Measurements from ENCODE around the gene CDC42EP5. TPM values are rescaled to one million over a fixed set of nuclear protein-coding genes. Genes with fewer than 3 reads are reported as not detected.
A peak's percentile ranks its signal among the peaks of the same experiment; 100 is the strongest.

The CDC42EP5 gene
- total and polyA plus RNA-seq, 7 experiments from 2014 or later: not detected

DNA sequence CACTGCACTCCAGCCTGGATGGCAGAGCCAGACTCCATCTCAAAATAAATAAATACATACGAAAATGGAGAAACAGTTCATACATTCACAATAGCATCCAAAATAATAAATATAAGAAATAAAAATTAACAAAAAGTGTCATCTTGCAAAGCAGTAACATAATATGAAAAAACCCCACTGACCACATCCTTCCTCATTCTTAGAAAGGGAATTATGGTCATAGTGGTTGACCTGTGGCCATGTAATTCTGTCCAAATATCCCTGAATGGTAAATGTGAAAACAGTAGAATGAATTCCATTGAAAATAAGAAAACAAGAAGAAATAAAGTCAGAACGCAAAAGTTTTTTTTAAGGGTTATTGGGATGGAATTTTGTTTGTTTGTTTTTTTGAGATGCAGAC lies 7.0 kb upstream of the CDC42EP5 start:
- no peak for DNase-seq
- POLR2A ChIA-PET: no interaction called here
- Mint-ChIP-seq H3K27me3 (peaks cover 40 to 53% (median 41%) of the 10 kb centered on the region in 5 donors), H3K36me3 (no peaks in the 10 kb centered on the region), H3K27ac (no peak overlapping the region), H3K9me3 (no peaks in the 10 kb centered on the region), H3K4me3 (no peak overlapping the region), H3K4me1 (peaks cover 4 to 18% (median 6%) of the 10 kb centered on the region in 7 donors)
- ATAC-seq: no peak
- Histone ChIP-seq H3K9me3 (ENCODE audit: control insufficient read depth in 2 of 3, low read length in 3 of 3) (no peaks in the 10 kb centered on the region), H3K36me3 (ENCODE audit: control insufficient read depth in 2 of 3, insufficient read depth in 3 of 3, low read length in 3 of 3) (no peaks in the 10 kb centered on the region), H3K27me3 (ENCODE audit: control insufficient read depth in 2 of 2, insufficient read depth in 2 of 2, low read length in 2 of 2) (no peaks in the 10 kb centered on the region), H3K27ac (ENCODE audit: low read depth, low read length) (no peak overlapping the region), H3K4me1 (ENCODE audit: control insufficient read depth in 2 of 2, insufficient read depth in 2 of 2, low read length in 2 of 2) (peaks cover 0 to 5% of the 10 kb centered on the region in 2 donors), H3K4me3 (ENCODE audit: low read length) (no peak overlapping the region)
- CTCF ChIA-PET: interaction anchor here (0.8 to 1.8 kb wide), 5 partner anchors 9 to 195 kb away, joined by 3 to 6 read pairs (median 4); no protein-coding TSS in a partner anchor
- intact Hi-C loops (cut with micrococcal nuclease): no loop called here

GRCh38 chr19:54478677-54479266 lies 5.7 kb upstream of the CDC42EP5 start:
- peaks cover 0 to 5% of the 10 kb centered on the region in 2 donors for H3K4me1 ChIP-seq (ENCODE audit: control insufficient read depth in 2 of 2, insufficient read depth in 2 of 2, low read length in 2 of 2)
- Mint-ChIP-seq H3K27me3 (peaks cover 39 to 50% (median 42%) of the 10 kb centered on the region in 5 donors), H3K4me3 (no peak overlapping the region), H3K27ac (no peak overlapping the region), H3K9me3 (peaks cover 0 to 1% (median 0%) of the 10 kb centered on the region in 11 donors), H3K36me3 (no peaks in the 10 kb centered on the region), H3K4me1 (peaks cover 4 to 16% (median 6%) of the 10 kb centered on the region in 7 donors)
- ATAC-seq (peak; percentile 68), DNase-seq (peak in 1 of 9 donors; percentile 15)
- ChIA-PET CTCF (interaction anchor here (0.6 to 1.0 kb wide), 3 partner anchors 16 to 235 kb away, joined by 3 to 5 read pairs (median 4); no protein-coding TSS in a partner anchor), POLR2A (interaction anchor here (0.6 kb wide), 1 partner anchor 25 kb away, joined by 3 read pairs; no protein-coding TSS in a partner anchor)
- intact Hi-C loops (cut with micrococcal nuclease): no loop called here
- no peak overlapping the region for H3K4me3 ChIP-seq (ENCODE audit: low read length)
- no peaks in the 10 kb centered on the region for H3K36me3 ChIP-seq (ENCODE audit: control insufficient read depth in 2 of 3, insufficient read depth in 3 of 3, low read length in 3 of 3)
- H3K27ac ChIP-seq (ENCODE audit: low read depth, low read length): no peak overlapping the region
- H3K9me3 ChIP-seq (ENCODE audit: control insufficient read depth in 2 of 3, low read length in 3 of 3): no peaks in the 10 kb centered on the region
- no peaks in the 10 kb centered on the region for H3K27me3 ChIP-seq (ENCODE audit: control insufficient read depth in 2 of 2, insufficient read depth in 2 of 2, low read length in 2 of 2)

DNA sequence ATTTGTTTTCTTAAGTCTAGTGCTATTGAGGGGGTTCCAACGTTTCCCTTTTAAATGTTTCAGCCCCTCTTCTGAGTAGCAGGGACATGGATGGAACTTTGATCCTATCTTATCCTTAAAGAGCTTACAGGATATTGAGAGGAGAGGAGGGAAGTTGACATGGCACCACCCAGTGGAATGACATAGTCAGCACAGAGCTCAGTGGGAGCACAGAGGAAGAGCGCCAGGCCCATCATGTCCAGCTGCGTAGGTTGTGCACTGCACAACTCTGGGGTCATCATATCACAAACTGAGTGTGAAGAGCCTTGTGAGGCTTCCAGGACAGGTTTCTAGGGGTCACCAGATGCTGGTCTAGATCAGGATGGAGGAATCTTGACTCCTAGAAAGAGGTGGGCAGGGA lies 4.6 kb upstream of the CDC42EP5 start:
- no peaks in the 10 kb centered on the region for H3K27me3 ChIP-seq (ENCODE audit: control insufficient read depth in 2 of 2, insufficient read depth in 2 of 2, low read length in 2 of 2)

DNA sequence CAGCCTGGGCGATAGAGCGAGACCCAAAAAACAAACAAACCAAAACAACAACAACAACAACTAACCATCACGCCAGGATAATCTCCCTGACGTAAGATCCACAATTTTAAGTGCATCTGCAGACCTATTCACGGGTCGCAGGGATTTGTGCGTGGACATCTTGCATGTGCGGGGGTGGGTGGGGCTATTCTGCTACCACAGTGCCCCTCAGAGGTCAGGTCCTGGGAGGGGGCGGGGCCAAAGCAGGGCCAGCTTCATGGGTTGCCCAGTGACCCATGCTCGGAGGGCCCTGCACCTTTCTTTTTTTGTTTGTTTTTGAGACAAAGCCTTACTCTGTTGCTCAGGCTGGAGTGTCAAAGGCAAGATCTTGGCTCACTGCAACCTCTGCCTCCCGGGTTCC lies 2.6 kb upstream of the CDC42EP5 start:
- Mint-ChIP-seq H3K36me3 (no peaks in the 10 kb centered on the region), H3K27me3 (peaks cover 33 to 51% (median 46%) of the 10 kb centered on the region in 5 donors), H3K9me3 (peaks cover 0 to 3% (median 0%) of the 10 kb centered on the region in 11 donors), H3K27ac (no peak overlapping the region), H3K4me1 (peaks cover 2 to 17% (median 7%) of the 10 kb centered on the region in 7 donors), H3K4me3 (no peak overlapping the region)
- no peaks in the 10 kb centered on the region for H3K9me3 ChIP-seq (ENCODE audit: control insufficient read depth in 2 of 3, low read length in 3 of 3)
- H3K27me3 ChIP-seq (ENCODE audit: control insufficient read depth in 2 of 2, insufficient read depth in 2 of 2, low read length in 2 of 2): peaks cover 0 to 2% of the 10 kb centered on the region in 2 donors
- ChIA-PET CTCF (no interaction called here), POLR2A (no interaction called here)
- H3K4me1 ChIP-seq (ENCODE audit: control insufficient read depth in 2 of 2, insufficient read depth in 2 of 2, low read length in 2 of 2): no peaks in the 10 kb centered on the region
- H3K36me3 ChIP-seq (ENCODE audit: control insufficient read depth in 2 of 3, insufficient read depth in 3 of 3, low read length in 3 of 3): no peaks in the 10 kb centered on the region
- H3K27ac ChIP-seq (ENCODE audit: low read depth, low read length): no peak overlapping the region
- intact Hi-C loops (cut with micrococcal nuclease): no loop called here
- H3K4me3 ChIP-seq (ENCODE audit: low read length): no peak overlapping the region
- ATAC-seq (no peak), DNase-seq (no peak)

More for the DNA sequence above, 4.6 kb upstream of the CDC42EP5 start:
- Mint-ChIP-seq H3K4me3 (no peak overlapping the region), H3K36me3 (no peaks in the 10 kb centered on the region), H3K4me1 (peaks cover 4 to 22% (median 10%) of the 10 kb centered on the region in 7 donors), H3K9me3 (peaks cover 0 to 3% (median 0%) of the 10 kb centered on the region in 11 donors), H3K27ac (no peak overlapping the region), H3K27me3 (peaks cover 41 to 57% (median 48%) of the 10 kb centered on the region in 5 donors)
- POLR2A ChIA-PET: no interaction called here
- intact Hi-C loops (cut with micrococcal nuclease): no loop called here
- no peak for ATAC-seq
- no peak for DNase-seq
- no peak overlapping the region for H3K4me3 ChIP-seq (ENCODE audit: low read length)
- H3K9me3 ChIP-seq (ENCODE audit: control insufficient read depth in 2 of 3, low read length in 3 of 3): no peaks in the 10 kb centered on the region
- H3K4me1 ChIP-seq (ENCODE audit: control insufficient read depth in 2 of 2, insufficient read depth in 2 of 2, low read length in 2 of 2): peaks cover 0 to 2% of the 10 kb centered on the region in 2 donors
- no peak overlapping the region for H3K27ac ChIP-seq (ENCODE audit: low read depth, low read length)
- CTCF ChIA-PET: interaction anchor here (1.0 kb wide), 1 partner anchor 198 kb away, joined by 4 read pairs; no protein-coding TSS in a partner anchor
- no peaks in the 10 kb centered on the region for H3K36me3 ChIP-seq (ENCODE audit: control insufficient read depth in 2 of 3, insufficient read depth in 3 of 3, low read length in 3 of 3)

- Histone ChIP-seq H3K27me3 (ENCODE audit: control insufficient read depth in 2 of 2, insufficient read depth in 2 of 2, low read length in 2 of 2) (peaks cover 0 to 4% of the 10 kb centered on the region in 2 donors), H3K9me3 (ENCODE audit: control insufficient read depth in 2 of 3, low read length in 3 of 3) (no peaks in the 10 kb centered on the region), H3K36me3 (ENCODE audit: control insufficient read depth in 2 of 3, insufficient read depth in 3 of 3, low read length in 3 of 3) (no peaks in the 10 kb centered on the region), H3K4me3 (ENCODE audit: low read length) (no peak overlapping the region), H3K27ac (ENCODE audit: low read depth, low read length) (no peak overlapping the region), H3K4me1 (ENCODE audit: control insufficient read depth in 2 of 2, insufficient read depth in 2 of 2, low read length in 2 of 2) (no peaks in the 10 kb centered on the region)
- DNase-seq (no peak), ATAC-seq (no peak)
- H3K9me3 Mint-ChIP-seq: peaks cover 0 to 3% (median 0%) of the 10 kb centered on the region in 11 donors
- intact Hi-C loops (cut with micrococcal nuclease): no loop called here
- ChIA-PET CTCF (interaction anchor here (0.5 kb wide), 1 partner anchor 227 kb away, joined by 3 read pairs; no protein-coding TSS in a partner anchor), POLR2A (interaction anchor here (0.6 kb wide), 1 partner anchor 413 kb away, joined by 3 read pairs; no protein-coding TSS in a partner anchor)
- peaks cover 45 to 65% (median 57%) of the 10 kb centered on the region in 5 donors for H3K27me3 Mint-ChIP-seq
- no peaks in the 10 kb centered on the region for H3K36me3 Mint-ChIP-seq
- peaks cover 7 to 21% (median 14%) of the 10 kb centered on the region in 7 donors for H3K4me1 Mint-ChIP-seq
- H3K27ac Mint-ChIP-seq: peak overlapping the region in 1 of 9 donors; percentile 57
- H3K4me3 Mint-ChIP-seq: no peak overlapping the region
Observed at GRCh38 chr19:54473892-54474372, 836 bp upstream of the CDC42EP5 start.

DNA sequence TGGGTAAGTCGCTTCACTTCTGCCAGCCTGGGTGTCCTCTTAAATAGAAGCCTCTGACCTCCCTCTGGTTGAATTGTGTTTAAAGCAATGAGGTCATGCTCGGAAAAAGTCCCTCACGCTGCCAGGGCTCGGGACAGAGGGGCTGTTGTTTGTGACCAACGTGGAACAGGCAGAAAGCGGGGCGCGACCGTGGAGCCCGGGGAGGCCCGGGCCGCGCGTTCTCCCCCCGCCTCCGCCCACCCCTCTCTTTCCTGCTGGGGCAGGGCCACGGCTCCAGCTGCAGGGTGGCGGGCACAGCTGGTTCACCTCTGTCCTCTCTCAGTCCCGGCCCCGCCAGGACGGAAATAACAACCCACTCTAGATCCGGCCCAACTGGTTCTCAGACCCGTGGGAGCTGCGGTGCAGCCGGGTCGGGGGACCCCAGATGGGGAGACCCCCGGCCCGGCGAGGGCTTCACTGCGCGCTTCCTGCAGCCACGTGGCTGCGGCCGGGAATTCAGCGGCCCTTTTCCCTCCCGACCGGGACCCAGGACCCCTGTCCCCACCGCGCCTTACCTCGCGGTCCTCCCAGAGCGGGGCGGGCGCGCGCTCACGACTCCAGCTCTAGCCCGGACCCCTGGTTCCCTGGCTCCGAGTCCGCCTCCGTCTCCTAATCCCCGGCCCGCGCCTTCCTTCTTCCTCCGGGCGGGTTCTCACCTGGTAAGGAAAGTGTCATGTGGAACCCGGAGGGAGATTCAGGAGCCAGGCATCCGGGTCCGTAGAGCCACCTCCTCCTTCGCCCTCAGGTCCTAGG lies 1.9 kb downstream of the CDC42EP5 start:
- Histone ChIP-seq H3K4me1 (ENCODE audit: control insufficient read depth in 2 of 2, insufficient read depth in 2 of 2, low read length in 2 of 2) (no peaks in the 10 kb centered on the region), H3K27ac (ENCODE audit: low read depth, low read length) (no peak overlapping the region), H3K27me3 (ENCODE audit: control insufficient read depth in 2 of 2, insufficient read depth in 2 of 2, low read length in 2 of 2) (peaks cover 3 to 4% of the 10 kb centered on the region in 2 donors), H3K4me3 (ENCODE audit: low read length) (no peak overlapping the region), H3K9me3 (ENCODE audit: control insufficient read depth in 2 of 3, low read length in 3 of 3) (no peaks in the 10 kb centered on the region), H3K36me3 (ENCODE audit: control insufficient read depth in 2 of 3, insufficient read depth in 3 of 3, low read length in 3 of 3) (no peaks in the 10 kb centered on the region)
- H3K36me3 Mint-ChIP-seq: no peaks in the 10 kb centered on the region
- no peak for DNase-seq
- H3K4me1 Mint-ChIP-seq: peaks cover 7 to 19% (median 14%) of the 10 kb centered on the region in 7 donors
- ATAC-seq: peak; percentile 29
- H3K4me3 Mint-ChIP-seq: peak overlapping the region in 3 of 10 donors; percentile 25 to 39 (median 37)
- peaks cover 0 to 5% (median 0%) of the 10 kb centered on the region in 11 donors for H3K9me3 Mint-ChIP-seq
- CTCF ChIA-PET: interaction anchor here (0.5 kb wide), 1 partner anchor 9 kb away, joined by 3 read pairs; no protein-coding TSS in a partner anchor
- peaks cover 31 to 56% (median 48%) of the 10 kb centered on the region in 5 donors for H3K27me3 Mint-ChIP-seq
- POLR2A ChIA-PET: interaction anchor here (1.0 to 1.6 kb wide), 2 partner anchors 23 kb away, joined by 3 to 6 read pairs; partner anchors contain the start of gene LENG8
- intact Hi-C loops (cut with micrococcal nuclease): no loop called here
- H3K27ac Mint-ChIP-seq: no peak overlapping the region
